ENCODE measurements around the gene NUP62. TPM values are rescaled to one million over a fixed set of nuclear protein-coding genes. Genes with fewer than 3 reads are reported as not detected.

NUP62 gene
- total and polyA plus RNA-seq, 12 donors, result 13.2 to 48.1 (median 32.7) TPM

- ATAC-seq (no peak), DNase-seq (no peak)
- no peaks in the 10 kb centered on the region for H3K27me3 ChIP-seq
- no peaks in the 10 kb centered on the region for H3K9me3 ChIP-seq
- WGBS, 2 donors, result 83 to 86% methylated on average over 4 of the region's 4 CpGs
- intact Hi-C loops (cut with DNase I), result loop anchor here in 3 of 10 donors (5.0 kb wide), 3 partner anchors 108 to 378 kb away; partner anchors contain the start of genes AP2A1 (in 2 of the 3), PRMT1 (in 1 of the 3) and RPS11 (in 1 of the 3)
- TF ChIP-seq CTCF (IDR thresholded peaks at IDR 0.05), result no peak
- H3K27ac ChIP-seq, result peak overlapping the region in 7 of 10 donors; percentile 91 to 99 (median 98)
- peaks cover 9 to 43% (median 31%) of the 10 kb centered on the region in 9 donors for H3K4me1 ChIP-seq
- peak overlapping the region in 8 of 10 donors; percentile 61 to 89 (median 78) for H3K4me3 ChIP-seq
- peaks cover 0 to 42% (median 18%) of the 10 kb centered on the region in 9 donors for H3K36me3 ChIP-seq
Observed at GRCh38 chr19:49875177-49875576, 54.1 kb downstream of the NUP62 start.

GRCh38 chr19:49874503-49875157, 54.7 kb downstream of the NUP62 start:
- peaks cover 12 to 48% (median 35%) of the 10 kb centered on the region in 9 donors for H3K4me1 ChIP-seq
- TF ChIP-seq CTCF (IDR thresholded peaks at IDR 0.05), result no peak
- whole genome bisulfite sequencing, 2 donors, result 93 to 96% methylated on average over 11 of the region's 11 CpGs
- DNase-seq (no peak), ATAC-seq (no peak)
- peak overlapping the region in 1 of 10 donors; percentile 98 for H3K27ac ChIP-seq
- H3K4me3 ChIP-seq, result no peak overlapping the region
- intact Hi-C loops (cut with DNase I), result loop anchor here in 3 of 10 donors (5.0 kb wide), 3 partner anchors 107 to 377 kb away; partner anchors contain the start of genes AP2A1 (in 2 of the 3), PRMT1 (in 1 of the 3) and RPS11 (in 1 of the 3)
- H3K27me3 ChIP-seq, result no peaks in the 10 kb centered on the region
- peaks cover 0 to 37% (median 14%) of the 10 kb centered on the region in 9 donors for H3K36me3 ChIP-seq
- no peaks in the 10 kb centered on the region for H3K9me3 ChIP-seq

- Histone ChIP-seq H3K9me3 (no peaks in the 10 kb centered on the region), H3K27me3 (no peaks in the 10 kb centered on the region), H3K36me3 (peaks cover 0 to 29% (median 6%) of the 10 kb centered on the region in 9 donors), H3K4me1 (peaks cover 15 to 47% (median 35%) of the 10 kb centered on the region in 9 donors), H3K27ac (no peak overlapping the region), H3K4me3 (no peak overlapping the region)
- intact Hi-C loops (cut with DNase I), result no loop called here
- no peak for DNase-seq
- ATAC-seq, result no peak
- no peak for TF ChIP-seq CTCF (IDR thresholded peaks at IDR 0.05)
- 87 to 89% methylated on average over 10 of the region's 10 CpGs for WGBS, 2 donors
Observed at GRCh38 chr19:49873834-49874233, 55.5 kb downstream of the NUP62 start.

GRCh38 chr19:49873129-49873521, 56.2 kb downstream of the NUP62 start:
- Histone ChIP-seq H3K27me3 (no peaks in the 10 kb centered on the region), H3K36me3 (peaks cover 0 to 25% (median 4%) of the 10 kb centered on the region in 9 donors), H3K9me3 (no peaks in the 10 kb centered on the region), H3K27ac (no peak overlapping the region), H3K4me3 (no peak overlapping the region), H3K4me1 (peaks cover 13 to 47% (median 36%) of the 10 kb centered on the region in 9 donors)
- no peak for DNase-seq
- 96 to 97% methylated on average over 16 to 29 of the region's 29 CpGs for WGBS, 2 donors
- ATAC-seq, result no peak
- no peak for TF ChIP-seq CTCF (IDR thresholded peaks at IDR 0.05)
- intact Hi-C loops (cut with DNase I), result no loop called here

Measured in heart right ventricle (tissue), 16 donors.